ENCODE measurements around the gene SNX24.
"Not testable (repeated sequence)": the region's sequence is repeated elsewhere in the genome, so short reads cannot be mapped to it uniquely, and the experiment has no call there.

The SNX24 gene

DNA sequence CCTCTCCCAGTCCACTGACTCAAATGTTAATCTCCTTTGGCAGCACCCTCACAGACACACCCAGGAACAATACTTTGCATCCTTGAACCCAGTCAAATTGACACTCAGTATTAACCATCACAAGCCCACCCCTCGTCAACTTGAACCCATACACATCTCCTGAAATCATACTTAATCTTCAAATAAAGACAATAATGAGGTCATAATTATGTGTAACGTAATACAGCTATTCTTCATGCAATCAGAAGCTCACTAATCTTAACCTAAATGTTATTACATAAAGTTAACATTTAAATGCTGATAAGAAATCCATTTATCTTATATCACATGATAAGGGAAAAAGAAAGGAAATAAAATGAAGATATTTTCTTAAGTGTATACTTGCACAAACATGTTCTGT, 125.9 kb downstream of the SNX24 start:
- no peak for DNase-seq (ENCODE audit: low read depth)
- no peak overlapping the region for H3K4me3 ChIP-seq (ENCODE audit: low read length)
- TF ChIP-seq, protein P1, sequence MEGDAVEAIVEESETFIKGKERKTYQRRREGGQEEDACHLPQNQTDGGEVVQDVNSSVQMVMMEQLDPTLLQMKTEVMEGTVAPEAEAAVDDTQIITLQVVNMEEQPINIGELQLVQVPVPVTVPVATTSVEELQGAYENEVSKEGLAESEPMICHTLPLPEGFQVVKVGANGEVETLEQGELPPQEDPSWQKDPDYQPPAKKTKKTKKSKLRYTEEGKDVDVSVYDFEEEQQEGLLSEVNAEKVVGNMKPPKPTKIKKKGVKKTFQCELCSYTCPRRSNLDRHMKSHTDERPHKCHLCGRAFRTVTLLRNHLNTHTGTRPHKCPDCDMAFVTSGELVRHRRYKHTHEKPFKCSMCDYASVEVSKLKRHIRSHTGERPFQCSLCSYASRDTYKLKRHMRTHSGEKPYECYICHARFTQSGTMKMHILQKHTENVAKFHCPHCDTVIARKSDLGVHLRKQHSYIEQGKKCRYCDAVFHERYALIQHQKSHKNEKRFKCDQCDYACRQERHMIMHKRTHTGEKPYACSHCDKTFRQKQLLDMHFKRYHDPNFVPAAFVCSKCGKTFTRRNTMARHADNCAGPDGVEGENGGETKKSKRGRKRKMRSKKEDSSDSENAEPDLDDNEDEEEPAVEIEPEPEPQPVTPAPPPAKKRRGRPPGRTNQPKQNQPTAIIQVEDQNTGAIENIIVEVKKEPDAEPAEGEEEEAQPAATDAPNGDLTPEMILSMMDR (conservative IDR thresholded peaks at IDR 0.05; ENCODE audit: low read length) = no peak

- TF ChIP-seq, protein P1 (conservative IDR thresholded peaks at IDR 0.05; ENCODE audit: low read length) = no peak
- DNase-seq (ENCODE audit: low read depth) = peak; percentile 47
- H3K4me3 ChIP-seq (ENCODE audit: low read length) = no peak overlapping the region
These were observed 127.5 kb downstream of the SNX24 start for GRCh38 chr5:122972877-122973276.

DNA sequence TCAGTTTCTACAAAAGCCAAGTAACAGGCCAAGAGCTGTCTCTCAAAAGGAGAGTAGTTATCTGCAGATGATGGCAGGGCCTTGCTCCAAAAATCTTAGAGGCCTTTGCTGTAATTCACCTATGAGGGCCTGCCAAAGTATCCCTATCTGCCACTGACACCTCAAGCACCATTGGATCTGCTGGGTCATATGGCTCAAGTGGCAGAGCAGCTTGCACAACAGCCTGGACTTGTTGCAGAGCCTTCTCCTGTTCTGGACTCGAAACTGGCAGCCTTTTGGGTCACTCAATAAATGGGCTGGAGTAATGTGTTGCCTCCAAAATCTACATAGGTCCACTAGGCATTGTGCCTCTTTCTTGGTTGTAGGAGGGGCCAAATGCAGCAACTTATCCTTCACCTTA, 128.3 kb downstream of the SNX24 start:
- not testable (repeated sequence) for H3K4me3 ChIP-seq (ENCODE audit: low read length); DNase-seq (ENCODE audit: low read depth)

DNA sequence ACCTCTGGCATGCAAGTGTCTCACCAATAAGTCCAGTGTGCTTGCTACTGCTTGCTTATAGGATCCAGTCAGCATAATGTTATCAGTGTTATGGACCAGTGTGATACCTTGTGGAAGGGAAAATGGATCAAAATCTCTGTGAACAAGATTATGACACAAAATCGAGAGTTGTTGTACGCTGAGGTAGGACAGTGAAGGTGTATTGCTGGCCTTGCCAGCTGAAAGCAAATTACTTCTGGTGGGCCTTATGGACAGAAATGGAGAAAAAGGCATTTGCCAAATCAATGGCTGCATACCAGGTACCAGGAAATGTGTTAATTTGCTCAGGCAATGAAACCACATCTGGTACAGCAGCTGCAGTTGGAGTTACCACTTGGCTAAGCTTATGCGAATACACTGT, 128.8 kb downstream of the SNX24 start:
- not testable (repeated sequence) for H3K4me3 ChIP-seq (ENCODE audit: low read length); DNase-seq (ENCODE audit: low read depth)

- TF ChIP-seq, protein P1 (conservative IDR thresholded peaks at IDR 0.05; ENCODE audit: low read length) = no peak
- DNase-seq (ENCODE audit: low read depth) = no peak
- H3K4me3 ChIP-seq (ENCODE audit: low read length) = no peak overlapping the region
These were observed 131.9 kb downstream of the SNX24 start for GRCh38 chr5:122977319-122977718.

GRCh38 chr5:122978068-122978467, 132.7 kb downstream of the SNX24 start:
- no peak overlapping the region for H3K4me3 ChIP-seq (ENCODE audit: low read length)
- DNase-seq (ENCODE audit: low read depth) = no peak
- TF ChIP-seq, protein P1 (conservative IDR thresholded peaks at IDR 0.05; ENCODE audit: low read length) = no peak

DNA sequence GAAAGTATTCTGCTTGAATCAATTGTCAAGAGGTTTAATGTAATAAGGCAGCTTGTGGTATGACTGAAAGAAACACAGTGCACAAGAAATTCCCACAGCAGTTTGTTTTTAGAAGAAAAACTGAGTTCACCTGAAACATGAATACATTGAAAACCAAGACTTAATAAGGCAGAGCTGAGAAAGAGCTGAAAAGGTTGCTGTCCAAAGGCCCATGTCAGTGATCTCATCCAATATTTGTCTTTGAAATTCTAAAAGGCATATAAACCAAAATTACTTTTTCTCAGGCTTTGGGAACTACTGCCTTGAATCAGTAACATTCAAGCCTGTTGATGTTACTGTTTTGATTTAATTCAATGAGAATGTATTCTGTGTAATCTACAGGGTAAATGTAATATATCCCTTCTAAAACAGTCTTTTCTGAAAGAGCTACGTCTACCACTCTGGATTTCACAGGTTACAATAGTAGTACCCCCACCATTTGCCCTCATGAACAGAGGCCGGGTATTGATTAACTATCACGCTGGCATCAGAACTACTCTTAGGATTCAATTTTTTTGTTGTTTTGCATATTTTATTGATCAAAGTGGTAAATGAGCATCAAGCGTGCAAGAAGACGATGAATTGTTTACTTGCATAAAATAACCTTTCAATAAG, 133.4 kb downstream of the SNX24 start:
- no peak overlapping the region for H3K4me3 ChIP-seq (ENCODE audit: low read length)
- no peak for DNase-seq (ENCODE audit: low read depth)
- TF ChIP-seq, protein P1 (conservative IDR thresholded peaks at IDR 0.05; ENCODE audit: low read length) = no peak

DNA sequence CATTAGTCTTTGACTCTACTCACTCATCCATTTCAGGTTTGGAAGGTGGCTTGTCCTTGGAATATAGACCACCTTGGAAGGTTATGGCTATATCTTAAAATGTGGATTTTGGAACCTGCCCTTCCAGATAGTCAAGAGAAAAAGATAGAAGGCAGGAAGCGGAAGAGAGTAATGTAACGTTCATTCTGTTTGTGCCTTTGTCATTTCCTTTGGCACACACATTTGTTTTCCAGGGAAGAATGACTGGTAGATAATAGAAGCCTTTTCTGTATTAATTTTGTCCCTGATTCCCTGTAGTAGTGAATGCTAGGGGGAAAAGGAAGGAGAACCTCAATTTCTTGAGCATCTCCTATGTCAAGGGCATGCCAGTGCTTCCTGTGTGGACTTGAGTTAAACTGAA, 136.4 kb downstream of the SNX24 start:
- H3K4me3 ChIP-seq (ENCODE audit: low read length) = no peak overlapping the region
- TF ChIP-seq, protein P1 (conservative IDR thresholded peaks at IDR 0.05; ENCODE audit: low read length) = no peak
- no peak for DNase-seq (ENCODE audit: low read depth)

Measured in AG10803 (cell line).